Measurements from ENCODE around the gene OXLD1.

GRCh38 chr17:81650951-81651350, 15.5 kb downstream of the OXLD1 start:
- TF ChIP-seq CTCF (IDR thresholded peaks at IDR 0.05; ENCODE audit: borderline replicate concordance, extremely low read depth, low read length, poor library complexity, severe bottlenecking) (no peak), EZH2 (IDR thresholded peaks at IDR 0.05; ENCODE audit: borderline replicate concordance, low read depth, low read length, severe bottlenecking) (no peak)

Data from DND-41 (cell line).